ENCODE results near the gene GALP.

- TF ChIP-seq CTCF (IDR thresholded peaks at IDR 0.05) = no peak
- TF ChIP-seq POLR2A (IDR thresholded peaks at IDR 0.05) = no peak
Observed at GRCh38 chr19:56138069-56138468, 37.7 kb upstream of the GALP start.

Data from uterus (tissue), 2 donors.